HG02981 (cell line): ENCODE results near the gene C1orf167.
A peak's percentile ranks its signal among the peaks of the same experiment; 100 is the strongest.
"Not testable (repeated sequence)": the region's sequence is repeated elsewhere in the genome, so short reads cannot be mapped to it uniquely, and the experiment has no call there.

Experiments used
- ATAC-seq: cut with Tn5 transposase; IDR thresholded peaks from one replicate; pipeline ENCODE4 v1.9.1; 2021; ENCODE audit warnings: mild to moderate bottlenecking, moderate library complexity; ENCODE audit not compliant: unreplicated experiment

C1orf167 gene

DNA sequence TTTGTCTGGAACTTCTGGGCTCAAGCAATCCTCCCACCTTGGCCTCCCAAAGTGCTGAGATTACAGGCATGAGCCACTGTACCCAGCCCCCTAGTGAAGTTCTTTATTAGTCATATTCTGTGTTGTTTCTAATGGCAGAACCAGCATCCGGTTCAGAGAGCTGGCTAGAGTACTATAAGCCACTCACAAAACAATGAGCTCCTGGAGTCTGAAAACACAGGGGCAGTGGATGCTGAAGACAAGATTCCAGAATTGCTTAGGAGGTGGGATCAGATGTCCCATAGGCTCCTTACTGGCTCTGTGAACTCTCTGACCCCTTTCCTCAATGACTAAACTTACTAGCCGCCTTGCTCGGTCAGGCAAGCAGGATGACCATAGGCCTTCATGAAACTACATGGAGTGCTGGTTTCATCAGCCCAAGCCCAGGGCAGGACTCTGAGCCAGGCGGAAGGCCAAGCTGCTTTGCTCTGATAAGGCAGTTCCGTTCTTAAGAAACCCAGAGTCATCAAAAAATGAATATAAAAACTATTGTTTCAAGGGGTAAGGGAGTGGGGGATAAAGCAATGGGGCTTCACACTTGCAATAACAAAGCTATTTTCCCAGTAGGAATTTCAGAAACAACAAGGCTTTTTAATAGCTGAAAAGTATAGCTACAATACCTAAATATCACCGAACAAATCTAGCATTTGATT, 35.7 kb downstream of the C1orf167 start:
- no peak for ATAC-seq

DNA sequence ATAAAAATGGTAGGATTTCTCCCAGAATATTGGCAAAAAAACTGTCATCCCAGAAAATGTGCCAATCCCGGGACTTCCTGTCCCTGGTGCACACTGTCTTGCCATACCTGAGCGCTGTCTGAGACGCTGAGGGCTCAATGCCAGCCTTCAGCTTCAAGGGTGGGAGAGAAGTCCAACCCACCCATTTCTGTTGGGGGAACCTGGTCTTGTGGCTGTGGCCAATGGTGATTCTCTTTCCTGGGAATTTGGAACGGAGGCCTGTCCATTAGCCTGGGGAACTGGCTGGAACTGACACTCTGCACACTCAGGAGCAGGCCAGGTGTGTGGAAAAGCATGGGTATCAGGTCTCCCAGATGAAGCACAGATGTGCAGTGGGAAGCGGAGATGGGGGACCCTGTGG, 37.1 kb downstream of the C1orf167 start:
- no peak for ATAC-seq

DNA sequence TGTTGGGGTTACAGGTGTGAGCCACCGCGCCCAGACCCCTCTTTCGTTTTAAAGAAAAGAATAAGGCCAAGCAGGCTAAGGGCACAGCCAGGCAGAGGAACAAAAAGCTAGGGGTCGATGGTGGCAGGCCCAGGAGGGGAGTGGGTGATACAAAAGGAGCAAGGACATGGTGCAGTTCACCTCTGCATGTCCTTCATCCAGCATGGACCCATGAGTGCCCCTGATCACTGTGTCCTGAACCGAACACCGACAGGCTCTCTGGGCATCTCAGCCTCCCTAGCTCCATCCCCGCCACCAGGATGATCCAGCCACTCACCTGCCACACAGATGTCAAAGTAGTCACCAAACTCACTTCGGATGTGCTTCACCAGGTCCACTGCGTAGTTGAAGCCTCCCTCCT, 37.9 kb downstream of the C1orf167 start:
- no peak for ATAC-seq

DNA sequence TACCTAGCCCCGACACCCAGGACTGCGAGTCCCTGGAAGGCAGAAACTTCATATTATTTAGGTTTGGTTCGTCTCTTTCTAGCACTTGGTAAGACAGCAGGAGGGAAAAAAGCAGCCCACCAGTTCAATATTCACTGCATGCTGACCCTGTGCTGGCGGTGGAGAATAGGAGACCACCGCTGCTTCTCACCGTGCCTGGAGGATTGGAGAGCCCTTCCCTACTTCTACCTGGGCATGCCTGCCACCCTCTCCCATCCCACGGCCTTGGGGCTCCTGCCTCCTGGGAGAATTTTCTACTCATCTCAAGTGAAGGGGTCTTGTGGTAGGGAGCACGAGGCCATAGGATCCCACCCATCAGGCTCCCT, 38.4 kb downstream of the C1orf167 start:
- ATAC-seq = no peak

DNA sequence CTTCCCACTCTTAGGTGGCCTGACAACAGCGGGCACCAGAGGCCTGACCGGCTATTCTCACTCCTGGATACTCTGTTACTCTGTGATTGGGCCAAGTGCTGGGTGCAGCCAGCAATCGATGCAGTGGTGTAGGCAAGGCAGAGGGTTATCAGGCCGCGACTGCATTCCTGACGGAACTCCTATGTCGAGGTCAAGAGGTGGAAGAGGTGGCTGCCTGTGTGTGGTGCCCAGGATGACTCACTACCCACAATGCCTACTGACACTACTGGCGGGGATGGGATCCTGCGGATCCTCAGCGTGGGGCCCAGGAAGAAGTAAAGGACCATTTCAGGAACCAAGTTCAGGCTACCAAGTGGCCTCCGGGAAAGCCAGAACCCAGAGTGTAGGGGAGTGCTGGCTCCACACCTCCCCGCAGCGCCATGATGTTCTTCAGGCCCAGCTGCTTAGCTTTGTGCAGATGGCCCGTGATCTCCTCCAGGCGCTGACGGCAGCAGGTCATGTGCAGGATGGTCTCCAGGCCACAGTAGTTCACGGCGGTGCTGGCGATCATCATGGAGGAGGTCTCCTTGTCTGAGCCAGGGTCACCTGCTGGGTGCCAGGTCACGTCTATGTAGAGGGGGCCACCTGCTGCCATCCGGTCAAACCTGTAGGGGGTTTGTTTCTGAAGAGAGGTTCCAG, 38.9 kb downstream of the C1orf167 start:
- no peak for ATAC-seq

DNA sequence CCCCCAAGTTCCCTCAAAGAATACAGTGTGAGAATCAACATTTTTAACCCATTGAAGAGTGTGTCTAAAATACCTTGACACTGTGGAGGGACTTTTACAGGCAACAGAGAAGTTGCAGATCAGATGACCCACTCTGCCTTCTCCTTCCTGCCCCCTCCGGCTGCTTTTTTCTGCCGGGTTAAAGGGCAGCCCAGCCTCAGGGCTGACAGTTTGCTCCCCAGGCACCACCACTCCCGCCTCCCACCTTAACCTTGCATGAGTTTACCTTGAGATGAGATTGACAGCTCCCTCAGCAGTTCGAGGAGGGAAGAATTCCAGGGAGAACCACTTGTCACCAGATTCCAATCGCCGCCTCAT, 40.6 kb downstream of the C1orf167 start:
- no peak for ATAC-seq

DNA sequence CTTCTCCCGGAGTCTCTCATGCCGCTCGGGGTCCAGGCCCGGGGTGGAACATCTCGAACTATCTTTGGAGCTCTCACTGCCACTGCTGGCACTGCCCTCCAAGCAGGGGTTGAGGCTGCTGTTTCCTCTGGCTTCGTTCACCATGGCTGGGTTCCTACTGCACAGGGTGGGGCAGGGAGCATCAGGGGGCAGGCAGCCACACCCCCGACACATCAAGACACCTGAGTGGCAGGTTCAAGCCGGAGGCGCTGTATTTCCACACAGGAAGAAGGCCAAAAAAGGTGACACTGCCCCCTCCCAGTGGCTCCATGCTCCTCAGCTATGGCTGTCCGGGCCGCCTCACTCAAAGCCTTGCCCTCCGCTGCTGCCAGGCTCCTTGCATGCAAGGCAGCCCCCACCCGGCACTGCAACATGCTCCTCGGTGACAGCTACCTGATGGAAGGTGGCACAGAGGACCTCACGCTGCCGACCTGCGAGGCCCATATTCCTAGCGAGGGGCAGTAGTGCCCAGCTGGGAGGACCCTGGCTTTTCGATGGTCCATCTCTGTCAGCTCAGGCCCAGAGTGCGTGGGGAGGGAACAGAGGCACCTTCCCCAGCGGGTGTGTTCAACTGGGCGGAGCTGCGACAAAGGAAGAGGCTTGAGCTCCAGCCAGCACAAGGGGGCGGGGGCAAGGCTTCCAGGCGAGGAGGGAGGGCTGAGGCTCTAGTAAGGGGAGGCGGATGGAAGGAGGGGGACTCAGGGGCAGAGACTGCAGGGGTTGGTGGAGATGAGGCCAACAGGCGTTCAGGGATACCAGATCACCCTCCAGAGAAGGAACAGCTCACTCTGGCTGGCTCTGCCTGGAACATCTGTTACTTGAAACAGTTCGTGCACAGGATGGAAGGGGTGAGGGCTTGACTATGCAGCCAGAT, 41.2 kb downstream of the C1orf167 start:
- no peak for ATAC-seq

DNA sequence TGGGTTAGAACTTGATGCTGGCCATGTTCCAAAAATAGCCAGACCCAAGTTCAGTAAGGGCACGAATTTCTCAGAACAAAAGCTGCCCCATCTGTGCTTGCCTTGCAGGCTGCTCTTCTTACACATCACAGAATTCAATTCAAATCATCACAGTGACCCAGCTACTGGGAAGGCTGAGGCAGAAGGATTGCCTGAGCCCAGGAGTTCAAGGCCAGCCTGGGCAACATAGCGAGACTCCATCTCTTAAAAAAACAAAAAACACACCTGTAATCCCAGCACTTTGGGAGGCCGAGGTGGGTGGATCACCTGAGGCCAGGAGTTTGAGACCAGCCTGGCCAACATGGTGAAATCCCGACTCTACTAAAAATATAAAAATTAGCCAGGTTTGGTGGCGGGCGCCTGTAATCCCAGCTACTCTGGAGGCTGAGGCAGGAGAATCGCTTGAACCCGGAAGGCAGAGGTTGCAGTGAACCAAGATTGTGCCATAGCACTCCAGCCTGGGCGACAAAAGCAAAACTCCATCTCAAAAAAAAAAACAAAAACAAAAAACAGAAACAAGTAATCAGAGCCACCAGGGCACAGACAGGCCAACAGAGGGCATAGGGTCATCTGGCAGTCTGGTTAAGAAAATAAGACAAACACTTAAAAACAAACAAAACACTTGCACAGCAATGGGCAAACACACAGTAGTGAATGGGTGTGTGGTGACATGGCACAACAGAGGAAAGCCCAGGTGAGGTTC, 42.1 kb downstream of the C1orf167 start:
- ATAC-seq = not testable (repeated sequence)

DNA sequence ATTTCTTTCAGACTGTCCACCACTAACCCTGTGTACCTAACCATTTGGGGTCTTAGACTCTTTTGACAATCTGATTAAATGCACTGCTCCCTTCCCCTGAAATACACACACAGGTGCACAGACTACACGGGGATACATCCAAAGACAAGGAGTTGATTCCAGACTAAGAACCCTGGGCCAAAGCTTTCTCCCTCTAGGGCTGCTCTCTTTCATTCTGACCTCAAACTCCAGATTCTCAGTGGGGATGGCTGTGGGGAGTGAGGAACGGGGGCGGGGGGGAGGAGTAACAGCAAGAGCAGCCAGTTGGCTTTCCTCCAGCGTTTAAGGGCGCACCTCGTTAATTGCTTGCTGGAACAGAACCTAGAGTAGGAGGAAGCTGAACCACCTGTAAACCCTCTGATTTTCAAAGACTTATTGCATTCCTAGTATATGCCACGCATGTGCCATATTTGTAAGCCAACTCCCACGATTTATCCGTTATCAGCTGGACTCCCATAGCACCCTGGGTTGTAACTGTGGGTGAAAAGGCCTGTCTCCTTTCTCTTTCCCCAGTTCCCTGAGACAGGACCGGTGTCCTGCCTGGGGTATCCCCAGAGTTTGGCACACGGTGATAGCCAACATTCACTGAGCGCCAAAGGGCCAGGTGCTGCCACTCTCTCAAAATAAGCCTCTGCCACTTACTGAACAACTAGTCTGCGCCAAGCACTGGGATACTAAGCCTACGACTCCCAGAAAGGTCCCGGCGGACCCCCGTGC, 42.9 kb downstream of the C1orf167 start:
- ATAC-seq = no peak

DNA sequence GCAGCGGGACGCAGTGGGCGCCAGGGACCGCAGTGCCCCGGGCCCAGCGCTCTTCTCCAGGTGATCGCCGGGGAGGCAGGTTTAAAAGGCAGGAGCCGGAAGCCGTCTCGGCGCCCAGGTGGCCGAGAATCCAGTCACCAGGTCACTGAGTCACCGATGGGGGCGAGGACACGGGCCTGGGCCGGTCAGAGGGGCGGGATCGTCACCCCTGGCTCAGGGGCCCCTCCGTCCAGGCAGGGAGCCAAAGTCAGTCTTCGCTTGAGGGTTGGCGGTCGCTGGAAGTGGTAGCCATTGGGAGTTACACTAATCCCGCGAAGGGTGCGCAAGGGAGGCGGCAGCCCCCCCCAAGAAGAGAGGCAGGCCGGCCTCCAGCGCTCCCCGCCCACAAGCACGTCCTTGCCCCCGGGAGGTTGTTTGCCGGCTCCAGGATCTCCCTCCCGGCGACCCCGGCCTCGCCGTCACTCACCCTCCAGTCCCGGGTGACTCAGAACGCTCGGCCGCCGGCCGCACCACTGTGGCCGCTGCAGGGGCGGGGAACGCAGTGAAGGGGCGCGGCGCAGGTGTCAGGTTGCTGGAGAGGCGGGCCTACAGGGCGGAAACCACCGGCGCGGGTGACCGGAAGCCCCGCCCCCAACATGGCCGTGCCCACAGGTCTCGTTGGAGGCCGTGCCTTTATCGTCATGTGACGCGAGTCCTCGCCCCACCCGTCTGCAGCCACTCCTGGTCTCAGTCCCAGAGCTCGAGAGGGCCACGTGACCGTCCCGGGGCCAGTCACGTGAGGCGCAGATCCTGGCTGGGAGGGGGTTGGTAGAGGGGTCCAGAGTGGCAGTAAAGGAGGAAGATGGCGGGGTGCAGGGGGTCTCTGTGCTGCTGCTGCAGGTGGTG, 43.7 kb downstream of the C1orf167 start, which contains the start of the genes CLCN6 and MTHFR:
TSS of gene CLCN6 (plus strand) at position 770 of the 885 bp plus-strand sequence. CDS start at position 842, 72 bp downstream.
TSS of gene MTHFR (minus strand) at position 543 of the 885 bp plus-strand sequence. CDS start 2,848 bp downstream, outside the sequence.
- ATAC-seq = peak; percentile 78

DNA sequence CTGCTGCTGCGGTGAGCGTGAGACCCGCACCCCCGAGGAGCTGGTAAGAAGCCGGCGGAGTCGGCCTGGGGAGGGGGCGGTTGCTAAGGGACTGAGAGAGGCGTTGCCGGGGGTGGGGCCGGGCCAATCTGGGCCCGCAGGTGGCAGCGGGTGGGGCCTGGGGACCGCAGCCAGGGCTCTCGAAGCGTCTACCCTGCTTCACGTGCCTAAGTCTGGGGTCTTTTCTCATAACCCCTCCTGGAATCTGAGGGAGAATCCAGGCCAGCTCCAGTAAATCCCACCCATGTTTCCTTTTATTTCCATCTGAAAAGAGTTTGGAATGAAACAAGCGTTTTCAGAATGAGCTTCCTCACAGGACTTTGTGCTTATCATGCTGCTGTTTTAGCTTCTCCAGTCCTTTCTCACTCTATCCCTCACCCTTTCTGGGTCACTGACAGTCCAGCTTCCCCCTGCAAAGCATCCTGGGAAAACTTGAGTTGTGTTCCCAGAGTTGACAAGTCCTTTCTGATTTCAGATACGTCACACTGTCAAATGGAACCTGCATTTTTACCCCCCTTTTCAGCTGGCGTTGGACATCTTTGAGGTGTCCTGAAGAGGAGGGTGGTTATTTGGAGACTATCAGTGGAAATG, 44.4 kb downstream of the C1orf167 start:
- ATAC-seq = peak; percentile 34

DNA sequence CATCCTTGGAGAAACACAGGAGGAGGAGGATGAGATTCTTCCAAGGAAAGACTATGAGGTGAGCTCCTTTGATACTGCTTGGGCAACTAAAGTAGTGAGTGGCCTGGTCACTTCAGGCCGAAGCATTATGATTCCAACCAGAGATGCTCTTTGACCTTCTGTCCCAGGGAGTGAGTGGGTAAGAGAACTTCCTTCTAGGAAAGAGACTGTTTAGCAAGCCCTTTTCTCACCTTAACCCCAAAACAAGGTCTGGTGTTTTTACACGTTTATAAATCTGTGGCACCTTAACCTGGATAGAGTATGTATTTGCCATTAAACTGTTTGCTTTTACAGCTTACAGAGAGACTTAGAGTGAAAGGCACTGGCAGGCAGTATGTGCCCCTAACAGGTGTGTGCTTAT, 45.1 kb downstream of the C1orf167 start:
- no peak for ATAC-seq

DNA sequence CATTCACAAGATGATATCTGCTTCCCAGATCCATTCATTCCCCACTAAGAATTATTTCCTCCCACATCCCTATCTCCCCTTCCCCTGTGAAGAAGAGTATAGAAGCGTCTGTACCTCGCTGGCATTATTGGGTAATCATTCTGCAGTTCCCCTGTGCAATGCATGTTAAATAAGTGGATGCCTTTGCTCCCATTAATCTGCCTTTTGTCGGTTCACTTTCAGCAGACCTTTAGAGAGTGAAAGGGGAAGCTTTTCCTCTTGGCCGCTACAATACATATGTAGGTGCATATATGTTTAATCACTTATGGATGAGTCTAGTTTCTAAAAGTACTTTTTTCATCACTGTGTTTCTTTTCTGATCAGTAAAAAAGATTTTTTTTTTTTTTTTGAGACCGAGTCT, 51.0 kb downstream of the C1orf167 start:
- ATAC-seq = no peak

DNA sequence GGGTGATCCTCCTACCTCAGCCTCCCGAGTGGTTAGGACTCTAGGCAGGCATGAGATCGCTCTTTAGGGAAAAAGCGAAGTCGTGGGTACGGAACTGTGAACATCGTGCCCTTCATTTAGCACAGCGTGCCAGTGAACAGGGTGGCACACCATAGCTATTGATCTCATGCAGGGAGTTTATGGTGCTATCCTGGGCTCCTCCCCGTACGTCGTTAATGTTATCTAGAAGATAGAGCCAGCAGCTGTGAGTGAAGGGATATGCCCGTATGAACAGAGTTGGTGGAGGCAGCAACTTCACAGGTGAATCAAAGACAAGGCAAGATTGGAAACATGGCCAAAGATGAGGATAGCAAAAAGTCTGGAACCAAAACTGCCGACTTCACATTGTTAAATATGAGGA, 55.2 kb downstream of the C1orf167 start:
- no peak for ATAC-seq

DNA sequence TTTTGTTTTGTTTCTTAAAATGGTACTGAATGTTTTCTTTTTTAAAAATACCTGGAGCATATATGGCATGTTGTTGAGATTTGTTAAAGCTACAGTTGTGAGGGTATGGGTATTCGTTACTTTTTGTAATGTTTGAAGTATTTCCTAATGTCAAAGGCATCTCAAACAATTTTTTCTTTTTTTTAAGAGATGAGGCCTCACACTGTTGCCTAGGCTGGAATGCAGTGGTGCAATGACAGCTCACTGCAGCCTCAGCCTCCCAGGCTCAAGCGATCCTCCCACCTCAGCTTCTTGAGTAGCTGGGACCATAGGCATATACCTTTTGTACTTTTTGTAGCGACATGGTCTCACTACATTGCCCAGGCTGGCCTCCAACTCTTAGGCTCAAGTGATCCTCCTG, 60.1 kb downstream of the C1orf167 start:
- no peak for ATAC-seq

DNA sequence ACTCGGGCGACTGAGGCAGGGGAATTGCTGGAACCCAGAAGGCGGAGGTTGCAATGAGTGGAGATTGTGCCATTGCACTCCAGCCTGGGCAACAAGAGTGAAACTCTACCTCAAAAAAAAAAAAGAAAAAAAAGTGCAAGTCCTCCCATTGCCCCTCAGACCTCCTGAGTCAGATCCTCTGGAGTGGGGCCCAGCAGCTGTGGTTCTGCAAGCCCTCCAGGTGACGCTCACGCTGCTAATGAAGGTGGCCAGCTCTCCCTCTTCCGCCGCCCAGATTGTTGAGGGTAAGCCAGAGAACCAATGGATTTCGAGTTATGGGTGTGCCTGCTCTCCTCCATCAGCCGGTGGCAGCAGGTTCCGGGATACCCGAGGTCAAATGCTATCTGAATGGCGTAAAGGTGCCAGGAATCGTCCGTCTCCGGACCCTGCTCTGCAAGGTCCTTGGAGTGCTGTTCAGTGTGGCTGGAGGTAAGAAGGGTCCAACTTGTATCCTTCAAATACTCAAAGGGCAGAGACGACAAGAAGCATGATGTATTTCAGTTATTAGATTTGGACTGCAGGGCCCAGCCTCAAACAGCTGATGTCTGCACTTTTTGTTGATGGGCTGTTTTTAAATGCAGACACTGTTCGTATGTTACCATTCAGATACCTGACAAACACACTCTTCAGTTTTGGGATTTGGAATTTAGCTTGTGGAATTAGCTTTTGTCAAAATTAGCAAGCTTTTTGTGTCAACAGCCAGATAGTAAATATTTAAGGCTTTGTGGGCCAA, 61.6 kb downstream of the C1orf167 start:
- ATAC-seq = no peak

DNA sequence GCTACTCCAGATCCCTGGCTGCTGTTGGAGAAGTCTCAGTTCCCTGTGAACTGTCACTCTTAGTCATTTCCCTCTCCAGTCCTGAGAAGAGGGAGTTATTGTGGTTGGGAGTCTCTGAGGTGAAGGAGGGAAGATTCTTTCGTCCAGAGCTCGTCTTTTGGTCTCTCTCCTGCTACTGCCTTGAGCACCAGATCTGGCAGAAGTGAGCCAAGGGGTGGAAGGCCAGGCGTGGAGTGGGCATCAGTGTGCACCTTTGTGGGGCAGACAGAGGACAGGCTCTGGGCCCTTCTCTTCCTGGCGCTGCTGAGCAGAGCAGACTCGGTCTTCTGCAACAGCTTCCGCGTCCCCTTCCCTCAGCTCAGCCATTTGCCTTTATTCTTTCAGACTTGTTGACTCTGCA, 63.1 kb downstream of the C1orf167 start:
- ATAC-seq = no peak

DNA sequence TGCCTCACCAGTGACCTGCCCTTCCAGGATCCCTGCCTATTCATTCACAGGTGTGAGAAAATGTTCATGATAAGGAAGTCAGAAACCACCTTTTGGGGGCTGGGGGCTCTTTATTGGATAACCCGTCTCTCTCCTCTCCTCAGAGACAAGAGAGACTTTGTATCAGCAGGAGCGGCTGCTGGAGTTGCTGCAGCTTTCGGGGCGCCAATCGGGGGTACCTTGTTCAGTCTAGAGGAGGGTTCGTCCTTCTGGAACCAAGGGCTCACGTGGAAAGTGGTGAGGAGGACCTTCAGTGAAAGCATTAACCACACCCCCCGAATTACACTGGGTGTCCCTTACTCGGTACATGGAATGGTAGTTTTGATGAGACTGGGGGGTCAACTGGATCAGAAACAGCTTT, 65.0 kb downstream of the C1orf167 start:
- no peak for ATAC-seq
